HepG2 (cell line): Measurements from ENCODE around the gene SGSH. TPM values are rescaled to one million over a fixed set of nuclear protein-coding genes. Genes with fewer than 3 reads are reported as not detected.

Experiments used
- ATAC-seq: fragments of 200-7000 bp; cut with Tn5 transposase; 3 replicates; pipeline ENCODE4 v1.9.1; 2020; ENCODE audit warnings: mild to moderate bottlenecking, moderate library complexity
- BruUV-seq: library from RNA; stranded (reverse); fragments of 400-500 nt; replicated peaks from 2 replicates; lab custom pipeline; 2021; lab: Mats Ljungman, UMichigan
- CTCF ChIA-PET: fragments of 300-600 bp; formaldehyde crosslinking; extraction: SDS; loops from one replicate; lab custom pipeline; 2021; ENCODE audit warnings: low total read pairs, inconsistent platforms, low intra/inter-chr PET ratio; lab: Yijun Ruan, JAX
- POLR2A ChIA-PET: fragments of 350-600 bp; sonication (Branson Sonifier 250); formaldehyde crosslinking; loops from one replicate; lab custom pipeline; 2020; ENCODE audit warnings: antibody characterized with exemption, inconsistent platforms; lab: Yijun Ruan, JAX
- DNase-seq: peaks from one replicate; pipeline ENCODE4 v3.0.0-alpha.2; 2015; ENCODE audit warnings: low spot score
- FAIRE-seq: peaks from 3 replicates; lab custom pipeline; 2011; peaks lifted over from hg19 to GRCh38; lab: Jason Lieb, UNC
- H2AFZ ChIP-seq: one replicate; pipeline ENCODE4 v1.6.1; 2011; ENCODE audit warnings: low read length, inconsistent platforms
- H3K27ac ChIP-seq: fragments of 300-600 bp; 3 replicates; pipeline ENCODE4 v1.8.0; 2011; ENCODE audit warnings: mixed run types, mild to moderate bottlenecking, mixed read lengths, low read length, inconsistent platforms; ENCODE audit not compliant: insufficient read depth; ENCODE audit errors: extremely low read length
- H3K27me3 ChIP-seq, 2 experiments: fragments of 200-600 bp in 1 of 2; 2 replicates in 1 of 2; 3 replicates in 1 of 2; pipeline versions ENCODE4 v1.6.0 to v1.8.0; 2011; ENCODE audit warnings: low read length in 2 of 2, mild to moderate bottlenecking in 2 of 2, moderate library complexity in 2 of 2, inconsistent platforms in 1 of 2; ENCODE audit not compliant: insufficient read depth in 2 of 2, control insufficient read depth in 1 of 2
- H3K36me3 ChIP-seq, 2 experiments: fragments of 200-600 bp in 1 of 2; replicated peaks in 1 of 2; 2 replicates in 1 of 2; 3 replicates in 1 of 2; pipeline versions ENCODE4 v1.5.1 to v1.8.0; 2011; ENCODE audit warnings: low read length in 2 of 2, inconsistent platforms in 1 of 2; ENCODE audit not compliant: insufficient read depth in 2 of 2, control insufficient read depth in 1 of 2
- H3K4me1 ChIP-seq: 2 replicates; pipeline ENCODE4 v1.5.1; 2012; ENCODE audit warnings: low read length, inconsistent platforms; ENCODE audit not compliant: insufficient read depth
- H3K4me2 ChIP-seq: 2 replicates; pipeline ENCODE4 v1.6.0; 2011; ENCODE audit warnings: low read depth, low read length, inconsistent platforms
- H3K4me3 ChIP-seq, 3 experiments: fragments of 200-600 bp in 1 of 3; sonication (generic), shearing (Covaris generic) in 1 of 3; replicated peaks in 1 of 3; 2 replicates each; pipeline ENCODE4 v1.5.1; 2011 to 2016; ENCODE audit warnings: low read length in 3 of 3, inconsistent platforms in 2 of 3, low read depth in 2 of 3, mild to moderate bottlenecking in 2 of 3, control low read depth in 1 of 3, mixed read lengths in 1 of 3; ENCODE audit not compliant: insufficient read depth in 1 of 3
- H3K79me2 ChIP-seq: one replicate; pipeline ENCODE4 v1.6.1; 2011; ENCODE audit warnings: low read length, inconsistent platforms; ENCODE audit not compliant: insufficient read depth
- H3K9ac ChIP-seq: 2 replicates; pipeline ENCODE4 v1.6.0; 2011; ENCODE audit warnings: mild to moderate bottlenecking, low read depth, low read length, inconsistent platforms; ENCODE audit not compliant: insufficient read depth
- H3K9me3 ChIP-seq: 2 replicates; pipeline ENCODE4 v1.5.1; 2012; ENCODE audit warnings: mild to moderate bottlenecking, low read length
- H4K20me1 ChIP-seq: 2 replicates; pipeline ENCODE4 v1.6.0; 2011; ENCODE audit warnings: inconsistent platforms, mild to moderate bottlenecking, low read length, moderate library complexity; ENCODE audit not compliant: insufficient read depth
- FIP1L1 ChIP-seq: fragments of 200-400 bp; formaldehyde crosslinking; IDR thresholded peaks from 2 replicates; pipeline ENCODE4 v1.6.1; 2018; ENCODE audit warnings: low read depth, mild to moderate bottlenecking, low read length, moderate library complexity, borderline replicate concordance; ENCODE audit not compliant: insufficient read depth
- GPBP1L1 ChIP-seq: sonication (generic); formaldehyde crosslinking; IDR thresholded peaks from 2 replicates; pipeline ENCODE4 v1.5.0; 2020; ENCODE audit warnings: mild to moderate bottlenecking, missing genetic modification reagents
- HNRNPL ChIP-seq: fragments of 200-400 bp; formaldehyde crosslinking; IDR thresholded peaks from 2 replicates; pipeline ENCODE4 v1.6.1; 2017; ENCODE audit warnings: mild to moderate bottlenecking, low read depth, low read length
- KDM2A ChIP-seq: sonication (generic); formaldehyde crosslinking; IDR thresholded peaks from 2 replicates; pipeline ENCODE4 v1.4.0; 2020; ENCODE audit warnings: low read depth, missing genetic modification reagents, borderline replicate concordance
- SOX6 ChIP-seq, 2 experiments: fragments of 450-650 bp in 1 of 2; sonication (generic) in 1 of 2; formaldehyde crosslinking in 1 of 2; IDR thresholded peaks; 2 replicates each; pipeline versions ENCODE4 v1.4.0 to v1.6.1; 2017 to 2020; ENCODE audit warnings: antibody characterized with exemption in 1 of 2, mild to moderate bottlenecking in 1 of 2, missing genetic modification reagents in 1 of 2
- TBX3 ChIP-seq: fragments of 450-650 bp; IDR thresholded peaks from 2 replicates; pipeline ENCODE4 v1.6.1; 2017; ENCODE audit warnings: antibody characterized with exemption, mild to moderate bottlenecking, inconsistent platforms, borderline replicate concordance
- ZFP1 ChIP-seq: IDR thresholded peaks from 2 replicates; pipeline ENCODE4 v1.6.1; 2016
- ZHX1 ChIP-seq: sonication (generic); formaldehyde crosslinking; IDR thresholded peaks from 2 replicates; pipeline ENCODE4 v1.8.1; 2022; ENCODE audit warnings: low read depth, mild to moderate bottlenecking, missing genetic modification reagents
- ZIK1 ChIP-seq: sonication (generic); formaldehyde crosslinking; IDR thresholded peaks from 2 replicates; pipeline ENCODE4 v1.5.0; 2020; ENCODE audit warnings: mild to moderate bottlenecking, low read depth, missing genetic modification reagents, borderline replicate concordance
- ZNF296 ChIP-seq: sonication (generic); formaldehyde crosslinking; conservative IDR thresholded peaks from 2 replicates; pipeline ENCODE4 v1.5.0; 2020; ENCODE audit warnings: mild to moderate bottlenecking, missing genetic modification reagents
- ZNF567 ChIP-seq: sonication (generic); formaldehyde crosslinking; IDR thresholded peaks from 2 replicates; pipeline ENCODE4 v1.8.1; 2023; ENCODE audit warnings: mild to moderate bottlenecking, missing genetic modification reagents, borderline replicate concordance
- WGBS: methylation state at CpG from one replicate; pipeline ENCODE4 v1.1.6; 2017; ENCODE audit warnings: low lambda C conversion rate; 5-methylcytosine and 5-hydroxymethylcytosine counted together
- in situ Hi-C: cut with HindIII; loops from 2 replicates; pipeline ENCODE4 v1.10.0; 2017; ENCODE audit warnings: low pct_unique_long_range_greater_than_20kb; ENCODE audit not compliant: extremely low pct_ligation_motif_present
- intact Hi-C: fragments of 100-400 bp; cut with micrococcal nuclease; formaldehyde crosslinking; loops from one replicate; pipeline ENCODE4 v1.10.0; 2022; ENCODE audit not compliant: unreplicated experiment
- polyA plus RNA-seq, 8 experiments: library from polyadenylated mRNA; depleted of rRNA in 3 of 8; stranded (reverse) in 7 of 8; unstranded in 1 of 8; fragments of >200 nt; fragmentation: Illumina TruSeq in 4 of 8; extraction: Trizol in 4 of 8; gene quantifications; 2 replicates each; pipeline versions ENCODE4 v1.2.1 to v1.2.3, GENCODE V29; 2011 to 2016; ENCODE audit warnings: low read depth in 4 of 8, missing spikeins in 1 of 8, mixed read lengths in 1 of 8; ENCODE audit not compliant: insufficient read depth in 1 of 8
- total RNA-seq, 5 experiments: library from RNA; depleted of rRNA; stranded (reverse); fragments of >200 nt; fragmentation: Illumina TruSeq; extraction: Trizol; gene quantifications; 2 replicates each; pipeline ENCODE4 v1.2.3, GENCODE V29; 2016; ENCODE audit warnings: low read depth in 1 of 5
- TF ChIP-seq, protein P1 (sequence below): sonication (generic); formaldehyde crosslinking; IDR thresholded peaks from 2 replicates; pipeline ENCODE4 v1.9.0; 2022; ENCODE audit warnings: low read depth, missing genetic modification reagents
- TF ChIP-seq, protein P2 (sequence below): sonication (generic); formaldehyde crosslinking; IDR thresholded peaks from 2 replicates; pipeline ENCODE4 v1.8.0; 2022; ENCODE audit warnings: mild to moderate bottlenecking, missing genetic modification reagents, moderate library complexity

The SGSH gene
- total and polyA plus RNA-seq, 2 of the 13 experiments (the other 11 are each of a cell fraction or from before 2014, with no cell fraction given), result 12.2 to 17.6 TPM

DNA sequence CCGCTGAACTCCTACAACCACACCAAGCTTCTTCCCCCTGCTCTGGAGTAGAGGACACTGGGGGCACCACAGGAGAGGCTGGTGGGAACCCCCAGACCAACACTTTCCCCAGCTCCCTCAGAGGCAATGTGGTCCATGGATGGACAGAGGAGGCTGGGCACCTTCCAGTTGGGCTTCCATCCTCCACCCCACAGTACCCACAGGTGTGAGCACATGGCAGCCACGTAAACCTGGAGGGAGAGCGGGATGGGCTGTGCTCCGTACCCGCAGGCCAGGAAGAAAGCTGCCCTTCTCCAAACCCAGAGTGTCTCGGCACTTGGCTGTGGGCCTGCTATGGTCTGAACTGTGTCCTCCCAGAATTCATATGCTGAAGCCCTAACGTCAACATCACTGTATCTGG lies 1.7 kb downstream of the SGSH start (continued):
- TF ChIP-seq SOX6 (IDR thresholded peaks at IDR 0.05) (no peak), SOX6 (CRISPR knock-in tag; IDR thresholded peaks at IDR 0.05) (no peak), KDM2A (no peak), ZNF567 (CRISPR knock-in tag) (no peak), ZIK1 (no peak)
- TF ChIP-seq, all 625 proteins: peak for 0

DNA sequence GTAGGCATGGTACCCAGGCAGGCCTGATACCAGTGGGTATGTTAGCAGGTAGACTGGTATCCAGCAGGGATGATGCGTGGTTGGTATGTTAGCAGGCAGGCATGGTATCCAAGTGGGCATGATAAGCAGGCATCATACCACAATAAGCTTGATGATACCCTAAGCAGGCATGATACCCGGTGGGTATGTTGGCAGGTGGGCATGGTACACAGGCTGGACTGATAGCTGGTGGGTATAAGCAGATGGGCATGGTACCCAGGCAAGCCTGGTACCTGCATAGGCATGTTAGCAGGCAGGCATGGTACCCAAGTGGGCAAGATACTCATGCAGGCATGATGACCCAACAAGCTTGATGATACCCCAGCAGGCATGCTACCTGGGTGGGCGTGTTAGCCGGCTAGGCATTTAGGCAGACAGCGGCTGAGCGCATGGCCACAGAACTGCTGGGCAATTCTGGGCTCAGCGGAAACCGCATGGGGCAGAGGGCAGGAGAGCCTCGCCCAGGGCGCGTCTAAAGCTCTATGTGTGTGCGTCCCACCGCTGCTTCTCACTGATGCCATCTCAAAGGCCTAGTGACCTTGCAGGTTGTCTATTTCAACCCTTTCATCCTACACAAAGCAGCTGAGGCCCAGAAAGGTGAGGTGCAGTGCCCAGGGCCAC lies 2.3 kb downstream of the SGSH start:
- H3K27ac ChIP-seq, result no peak overlapping the region
- ChIA-PET CTCF (no interaction called here), POLR2A (interaction anchor here (1.5 to 3.3 kb wide), 3 partner anchors 9 to 237 kb away, joined by 4 to 31 read pairs (median 6); no protein-coding TSS in a partner anchor)
- no peak overlapping the region for H3K9ac ChIP-seq
- H2AFZ ChIP-seq, result no peak overlapping the region
- 94% methylated on average over 10 of the region's 13 CpGs for WGBS
- FAIRE-seq (no peak), DNase-seq (no peak), ATAC-seq (no peak)
- BruUV-seq, result no TSS peak
- H3K9me3 ChIP-seq, result no peaks in the 10 kb centered on the region
- in situ Hi-C loops, result no loop called here
- peaks cover 26% of the 10 kb centered on the region for H3K4me1 ChIP-seq
- intact Hi-C loops, result no loop called here
- no peaks in the 10 kb centered on the region for H3K27me3 ChIP-seq
- H3K79me2 ChIP-seq, result peaks cover 9% of the 10 kb centered on the region
- H3K4me3 ChIP-seq, result no peak overlapping the region
- H4K20me1 ChIP-seq, result no peaks in the 10 kb centered on the region
- no peak overlapping the region for H3K4me2 ChIP-seq
- H3K36me3 ChIP-seq, result peaks cover 8 to 22% of the 10 kb centered on the region in 2 experiments
- TF ChIP-seq ZHX1 (CRISPR knock-in tag) (no peak), FIP1L1 (no peak), ZNF296 (CRISPR knock-in tag) (no peak), HNRNPL (0 out of 2 replicates have a peak, but pooled peaks have one; percentile 57), GPBP1L1 (CRISPR knock-in tag) (no peak), TBX3 (no peak), ZFP1 (CRISPR knock-in tag) (no peak)
- TF ChIP-seq, protein P1, sequence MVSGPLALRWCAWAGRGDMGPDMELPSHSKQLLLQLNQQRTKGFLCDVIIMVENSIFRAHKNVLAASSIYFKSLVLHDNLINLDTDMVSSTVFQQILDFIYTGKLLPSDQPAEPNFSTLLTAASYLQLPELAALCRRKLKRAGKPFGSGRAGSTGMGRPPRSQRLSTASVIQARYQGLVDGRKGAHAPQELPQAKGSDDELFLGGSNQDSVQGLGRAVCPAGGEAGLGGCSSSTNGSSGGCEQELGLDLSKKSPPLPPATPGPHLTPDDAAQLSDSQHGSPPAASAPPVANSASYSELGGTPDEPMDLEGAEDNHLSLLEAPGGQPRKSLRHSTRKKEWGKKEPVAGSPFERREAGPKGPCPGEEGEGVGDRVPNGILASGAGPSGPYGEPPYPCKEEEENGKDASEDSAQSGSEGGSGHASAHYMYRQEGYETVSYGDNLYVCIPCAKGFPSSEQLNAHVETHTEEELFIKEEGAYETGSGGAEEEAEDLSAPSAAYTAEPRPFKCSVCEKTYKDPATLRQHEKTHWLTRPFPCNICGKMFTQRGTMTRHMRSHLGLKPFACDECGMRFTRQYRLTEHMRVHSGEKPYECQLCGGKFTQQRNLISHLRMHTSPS (CRISPR knock-in tag), result peak; percentile 35; the same call in 1 of the 2 replicates
- TF ChIP-seq, protein P2, sequence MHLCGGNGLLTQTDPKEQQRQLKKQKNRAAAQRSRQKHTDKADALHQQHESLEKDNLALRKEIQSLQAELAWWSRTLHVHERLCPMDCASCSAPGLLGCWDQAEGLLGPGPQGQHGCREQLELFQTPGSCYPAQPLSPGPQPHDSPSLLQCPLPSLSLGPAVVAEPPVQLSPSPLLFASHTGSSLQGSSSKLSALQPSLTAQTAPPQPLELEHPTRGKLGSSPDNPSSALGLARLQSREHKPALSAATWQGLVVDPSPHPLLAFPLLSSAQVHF (CRISPR knock-in tag), result no peak
